GM12874 (cell line): ENCODE results near the gene SMIM35.

Experiments used
- CTCF ChIP-seq: IDR thresholded peaks from 2 replicates; pipeline ENCODE4 v1.5.1; 2011; ENCODE audit warnings: low read depth, mild to moderate bottlenecking, control low read depth, low read length, moderate library complexity; ENCODE audit not compliant: insufficient read depth

Gene SMIM35

GRCh38 chr11:117995472-117995871, 91.3 kb downstream of the SMIM35 start:
- TF ChIP-seq CTCF = no peak

GRCh38 chr11:117993988-117994745, 92.6 kb downstream of the SMIM35 start:
- no peak for TF ChIP-seq CTCF

GRCh38 chr11:117992620-117993019, 94.1 kb downstream of the SMIM35 start:
- no peak for TF ChIP-seq CTCF

- TF ChIP-seq CTCF = no peak
These were observed 94.6 kb downstream of the SMIM35 start for GRCh38 chr11:117992136-117992535.

GRCh38 chr11:117989351-117990102, 97.2 kb downstream of the SMIM35 start:
- no peak for TF ChIP-seq CTCF

- no peak for TF ChIP-seq CTCF
These were observed 99.7 kb downstream of the SMIM35 start for GRCh38 chr11:117986981-117987574.
